GM21367 (cell line): ENCODE results near the gene MGRN1.
A peak's percentile ranks its signal among the peaks of the same experiment; 100 is the strongest.

Experiments
- ATAC-seq: cut with Tn5 transposase; IDR thresholded peaks from one replicate; pipeline ENCODE4 v1.9.1; 2021; ENCODE audit not compliant: unreplicated experiment

The MGRN1 gene

DNA sequence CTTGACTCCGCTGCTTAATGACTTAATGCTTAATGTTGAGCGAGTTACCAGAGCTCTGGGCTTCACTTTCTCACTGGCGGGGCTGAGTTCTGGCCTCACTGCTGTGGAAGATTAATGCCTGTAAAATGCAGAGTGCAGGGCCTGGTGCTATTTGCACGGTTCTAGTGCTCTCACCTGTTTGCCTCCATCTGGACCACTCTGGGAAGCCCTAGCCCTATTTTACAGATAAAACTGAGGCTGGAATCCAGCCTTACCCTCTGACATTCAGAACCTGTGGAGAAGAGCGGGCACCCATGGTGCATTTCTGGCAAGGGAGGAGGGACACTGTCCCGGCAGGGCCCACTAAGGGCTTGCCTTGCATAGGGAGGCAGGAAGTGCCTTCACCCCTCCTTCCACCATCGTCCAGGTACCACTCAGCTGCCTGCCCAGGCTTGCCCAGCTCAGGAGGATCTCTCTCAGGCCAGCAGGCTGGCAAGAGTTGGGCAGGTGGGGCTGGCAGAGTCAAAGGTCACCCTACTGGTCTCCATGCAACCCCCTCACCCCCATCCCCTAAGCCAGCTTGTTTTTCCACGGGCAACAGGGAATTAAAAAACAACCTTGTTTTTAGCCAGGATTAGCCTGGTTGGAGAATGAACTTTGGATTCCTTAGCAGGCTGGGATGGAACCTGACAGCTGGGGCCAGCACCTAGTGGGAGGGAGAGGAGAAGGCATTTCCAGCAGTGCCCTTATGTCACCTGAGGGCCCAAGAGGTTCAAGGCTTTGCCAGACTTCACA, 5.8 kb upstream of the MGRN1 start:
- no peak for ATAC-seq

DNA sequence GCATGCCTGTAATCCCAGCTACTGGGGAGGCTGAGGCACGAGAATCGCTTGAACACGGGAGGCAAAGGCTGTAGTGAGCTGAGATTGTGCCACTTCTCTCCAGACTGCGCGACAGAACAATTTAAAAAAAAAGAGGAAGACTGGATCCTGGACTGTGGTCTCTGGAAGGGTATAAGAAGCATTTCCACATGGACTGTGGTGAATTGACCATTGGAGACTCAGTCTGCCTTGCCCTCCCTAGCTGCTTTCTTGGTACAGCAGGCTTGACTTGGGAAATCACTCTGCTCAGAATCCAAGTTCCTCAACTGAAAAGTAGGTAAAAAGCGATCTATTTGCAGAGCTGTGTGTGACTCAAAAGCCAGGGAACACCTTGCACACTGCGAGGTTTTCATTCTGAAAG, 1.0 kb upstream of the MGRN1 start:
- no peak for ATAC-seq

DNA sequence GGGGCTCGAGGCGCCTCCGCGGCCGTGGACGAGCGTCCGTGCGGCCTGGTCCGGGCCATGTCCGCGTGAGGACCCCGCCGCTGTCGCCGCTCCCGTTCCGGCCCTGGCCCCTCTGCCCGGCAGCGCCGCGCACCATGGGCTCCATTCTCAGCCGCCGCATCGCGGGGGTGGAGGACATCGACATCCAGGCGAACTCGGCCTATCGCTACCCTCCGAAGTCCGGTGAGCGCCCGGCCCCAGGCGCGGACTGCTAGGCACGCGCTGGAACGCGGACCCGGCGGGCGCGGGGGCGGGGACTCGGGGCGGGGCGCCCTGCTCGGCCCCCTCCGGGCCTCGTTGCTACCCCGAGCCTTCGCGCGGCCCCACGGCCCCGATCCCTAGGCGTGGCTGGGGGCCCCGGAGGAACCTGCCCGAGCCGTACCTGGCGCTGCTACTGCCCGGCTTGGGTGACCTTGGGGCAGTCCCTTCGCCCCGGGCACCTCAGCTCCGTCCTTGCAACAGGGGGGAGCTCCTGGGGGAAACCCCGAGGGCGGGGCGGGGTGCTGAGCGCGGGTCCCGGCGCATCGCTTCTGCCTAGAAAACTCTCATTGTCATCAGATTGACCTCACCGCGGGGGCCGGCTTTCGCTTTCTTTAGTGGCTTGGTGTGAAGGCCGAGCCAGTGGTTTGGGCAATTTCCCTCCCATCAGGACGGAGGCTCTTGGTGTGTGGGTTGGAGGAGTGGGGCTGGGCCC, 367 bp downstream of the MGRN1 start:
- peak; percentile 42 for ATAC-seq

DNA sequence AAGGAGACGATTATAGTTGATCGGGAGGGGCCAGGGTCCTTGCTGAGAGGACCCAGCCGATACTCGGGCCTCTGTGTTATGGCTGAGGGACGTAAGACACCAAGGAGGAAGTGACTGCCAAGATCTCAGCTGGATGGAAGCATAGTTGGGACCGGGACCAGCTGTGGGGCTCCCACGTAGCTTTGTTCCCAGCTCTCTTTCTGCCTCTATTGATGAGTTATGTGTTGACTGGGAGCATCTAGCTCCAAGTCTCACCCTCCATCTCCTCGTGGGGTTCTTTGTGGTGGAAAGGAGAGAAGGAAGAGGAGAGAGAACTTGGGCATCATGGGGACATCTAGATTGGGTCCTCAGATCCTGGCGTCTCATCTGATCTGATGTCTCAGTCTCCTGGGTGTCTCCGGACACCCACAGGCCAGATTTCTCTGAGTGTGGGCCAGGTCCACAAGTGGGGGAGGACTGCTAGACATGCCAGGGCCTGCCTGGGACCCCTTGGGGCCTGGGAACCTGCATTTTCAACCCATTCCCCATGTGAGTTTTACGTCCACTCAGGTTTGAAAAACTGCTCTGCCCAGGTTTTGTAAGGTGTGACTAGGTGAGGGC, 1.0 kb downstream of the MGRN1 start:
- ATAC-seq = no peak

DNA sequence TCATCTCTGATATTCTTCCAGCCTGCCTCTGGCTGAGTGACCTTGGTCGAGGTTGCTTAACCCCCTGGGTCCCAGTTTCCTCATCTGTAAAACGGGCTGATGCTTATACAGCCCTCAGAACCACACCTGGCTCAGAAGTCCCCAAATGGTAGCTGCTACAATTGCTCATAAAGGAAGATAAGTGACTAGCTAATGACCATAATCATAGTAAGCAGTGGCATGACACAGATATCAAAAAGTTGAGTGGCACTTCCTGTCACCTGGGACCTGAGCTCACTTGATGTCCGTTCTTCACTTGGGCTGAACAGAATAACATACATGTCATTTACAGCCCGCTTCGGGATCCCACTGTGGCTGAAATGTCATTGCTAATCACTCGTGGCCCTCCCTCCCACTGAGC, 1.8 kb downstream of the MGRN1 start:
- no peak for ATAC-seq

- ATAC-seq = no peak
Observed at GRCh38 chr16:4628283-4628682, 3.7 kb downstream of the MGRN1 start.

- ATAC-seq = no peak
Observed at GRCh38 chr16:4631444-4631843, 6.8 kb downstream of the MGRN1 start.

DNA sequence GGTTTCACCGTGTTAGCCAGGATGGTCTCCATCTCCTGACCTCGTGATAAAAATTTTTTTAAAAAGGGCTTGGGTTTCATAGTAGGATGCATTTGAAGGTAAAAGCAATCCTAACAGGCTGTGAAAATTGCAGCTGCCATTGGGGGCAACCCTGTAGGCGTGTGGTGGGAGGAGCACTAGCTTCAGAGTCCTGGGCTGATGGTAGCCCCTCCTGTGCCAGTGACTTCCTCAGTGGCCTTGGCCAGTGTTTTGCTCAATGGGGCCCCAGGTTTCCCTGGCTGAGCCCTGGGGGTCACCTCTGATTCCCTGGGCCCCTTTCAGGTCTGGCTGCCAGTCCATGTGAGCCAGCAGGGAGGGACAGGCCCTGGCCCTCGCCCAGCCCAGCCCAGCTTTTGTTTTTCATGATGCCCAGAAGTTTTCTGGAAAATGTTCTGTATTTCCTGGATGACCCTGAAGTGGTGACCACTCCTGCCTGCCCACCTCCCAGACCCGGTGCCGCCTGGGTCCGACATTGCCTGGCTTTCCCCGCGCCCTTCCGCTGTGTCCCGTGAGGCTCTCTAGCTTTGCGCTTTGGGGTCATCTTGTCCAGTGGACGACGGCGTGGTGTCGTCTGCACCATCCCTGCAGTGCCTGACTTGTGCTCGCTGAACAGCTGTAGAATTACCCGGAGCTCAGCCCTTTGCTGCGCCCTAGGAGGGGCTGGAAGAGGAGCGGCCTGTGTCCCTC, 9.4 kb downstream of the MGRN1 start:
- no peak for ATAC-seq

DNA sequence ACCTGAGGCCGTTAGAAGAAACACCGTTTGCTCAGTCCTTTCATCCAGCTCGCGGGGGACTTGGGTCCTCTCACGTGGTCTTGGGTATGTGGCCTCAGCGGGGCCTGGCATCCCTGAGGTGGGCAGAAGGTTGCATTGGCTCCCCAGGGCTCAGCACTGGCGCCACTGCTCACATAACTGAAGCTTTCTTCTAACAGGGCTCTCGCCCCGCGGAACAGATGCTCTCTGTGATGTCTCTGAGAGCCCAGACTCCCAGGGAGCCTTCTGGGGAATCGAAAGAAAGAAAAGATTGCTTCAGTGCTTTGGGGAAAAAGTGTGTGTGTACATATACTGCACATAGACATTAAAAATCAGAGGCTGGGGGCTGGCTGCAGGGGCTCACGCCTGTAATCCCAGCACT, 10.1 kb downstream of the MGRN1 start:
- no peak for ATAC-seq

- ATAC-seq = no peak
Observed at GRCh38 chr16:4636196-4636595, 11.6 kb downstream of the MGRN1 start.

DNA sequence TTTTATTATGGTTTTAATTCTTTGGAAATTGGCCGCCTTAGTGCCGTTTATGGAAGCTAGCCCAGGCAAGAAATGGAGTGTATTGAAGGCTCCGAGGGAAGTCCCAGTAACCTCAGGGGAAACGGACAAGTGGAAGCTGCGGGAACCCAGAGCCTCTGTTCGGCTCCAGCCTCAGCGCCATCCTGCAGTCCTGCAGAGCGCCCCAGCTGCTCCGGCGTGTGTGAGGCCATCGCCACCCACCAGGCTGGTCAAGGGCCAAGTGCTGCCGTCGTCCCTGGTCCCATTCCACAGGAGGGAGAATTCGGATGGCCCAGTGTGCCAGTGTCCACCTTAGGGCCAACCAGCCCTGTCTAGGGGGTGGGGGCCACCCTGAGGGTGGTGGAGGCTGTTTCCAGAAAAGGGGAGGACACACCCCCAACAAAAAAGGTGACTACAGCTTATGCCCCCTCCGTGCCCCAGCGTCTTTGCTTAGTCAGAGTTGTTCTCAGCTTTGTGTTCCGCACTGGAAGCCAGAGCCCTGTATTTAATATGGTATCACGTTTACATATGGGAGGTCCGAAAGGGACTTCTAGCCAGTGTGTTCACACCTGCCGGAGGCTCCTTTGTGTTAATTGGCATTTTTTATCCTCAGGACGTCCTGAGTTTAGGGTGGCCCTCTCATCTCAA, 13.0 kb downstream of the MGRN1 start:
- no peak for ATAC-seq

- no peak for ATAC-seq
Observed at GRCh38 chr16:4639899-4640509, 15.4 kb downstream of the MGRN1 start.

GRCh38 chr16:4640572-4641305, 16.1 kb downstream of the MGRN1 start:
- ATAC-seq = no peak

DNA sequence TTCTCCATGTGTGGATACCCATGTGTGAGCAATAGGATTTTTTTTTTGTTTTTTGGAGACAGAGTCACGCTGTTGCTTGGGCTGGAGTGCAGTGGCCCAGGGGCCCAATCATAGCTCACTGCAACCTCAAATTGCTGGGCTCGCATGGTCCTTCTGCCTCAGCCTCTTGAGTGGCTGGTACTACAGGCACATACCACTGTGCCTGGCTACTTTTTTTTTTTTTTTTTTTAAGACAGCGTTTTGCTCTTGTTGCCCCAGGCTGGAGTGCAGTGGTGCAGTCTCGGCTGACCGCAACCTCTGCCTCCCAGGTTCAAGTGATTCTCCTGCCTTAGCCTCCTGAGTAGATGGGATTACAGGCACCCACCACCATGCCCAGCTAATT, 16.7 kb downstream of the MGRN1 start:
- ATAC-seq = no peak

- no peak for ATAC-seq
Observed at GRCh38 chr16:4641895-4642294, 17.3 kb downstream of the MGRN1 start.

GRCh38 chr16:4646773-4647643, 22.4 kb downstream of the MGRN1 start:
- no peak for ATAC-seq

- ATAC-seq = no peak
Observed at GRCh38 chr16:4647644-4647980, 23.0 kb downstream of the MGRN1 start.

GRCh38 chr16:4648917-4649316, 24.3 kb downstream of the MGRN1 start:
- ATAC-seq = no peak
